Measurements from ENCODE around the gene SLC22A1. TPM values are rescaled to one million over a fixed set of nuclear protein-coding genes. Genes with fewer than 3 reads are reported as not detected.

Gene SLC22A1
- total and polyA plus RNA-seq, 2 experiments from 2014 or later: 0.10 to 0.65 TPM

DNA sequence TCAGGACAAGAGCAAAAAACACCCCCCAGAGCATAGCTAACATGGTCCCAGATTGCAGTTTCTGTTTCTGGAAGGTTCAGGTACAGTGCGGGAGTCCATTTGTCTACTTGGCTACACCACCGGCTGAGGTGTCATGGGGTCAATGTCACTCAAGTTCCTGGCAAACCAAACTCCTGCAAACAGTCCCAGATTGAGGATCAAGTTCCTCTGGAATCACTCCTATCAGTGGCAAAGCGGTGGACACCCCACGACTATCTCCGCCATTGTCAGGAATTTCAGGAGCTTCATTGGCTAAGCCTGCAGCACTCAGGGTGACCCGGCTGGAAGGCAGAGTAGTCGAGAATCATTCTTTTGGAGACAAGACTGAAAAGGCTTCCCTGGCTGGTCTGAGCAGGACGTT is 41.8 kb downstream of the SLC22A1 start:
- Mint-ChIP-seq H3K36me3 (ENCODE audit: low read depth) (no peaks in the 10 kb centered on the region), H3K27me3 (ENCODE audit: insufficient read depth, low read depth, poor library complexity) (no peaks in the 10 kb centered on the region), H3K9me3 (peaks cover 10% of the 10 kb centered on the region; the same call in 2 of the 3 replicates), H3K27ac (no peak overlapping the region), H3K4me1 (peaks cover 22% of the 10 kb centered on the region), H3K4me3 (no peak overlapping the region)
- H2AFZ ChIP-seq: no peak overlapping the region; the same call in 1 of the 2 replicates
- no peak for DNase-seq (ENCODE audit: low spot score)
- H4K20me1 ChIP-seq (replicated peaks; ENCODE audit: insufficient read depth): no peaks in the 10 kb centered on the region
- ATAC-seq: no peak
- 0 out of 2 replicates have a peak, but pooled peaks cover 4% of the 10 kb centered on the region for H3K9me2 ChIP-seq (ENCODE audit: insufficient read depth)
- H3K4me3 ChIP-seq: no peak overlapping the region
- H3K4me2 ChIP-seq: no peak overlapping the region
- TF ChIP-seq CREB1 (CRISPR knock-in tag; IDR thresholded peaks at IDR 0.05; ENCODE audit: low read depth) (no peak), NANOG (IDR thresholded peaks at IDR 0.05; ENCODE audit: borderline replicate concordance) (no peak), POLR2AphosphoS5 (IDR thresholded peaks at IDR 0.05; ENCODE audit: low read depth) (no peak), JUNB (IDR thresholded peaks at IDR 0.05; ENCODE audit: unreplicated experiment) (no peak)
- TF ChIP-seq, protein P1, sequence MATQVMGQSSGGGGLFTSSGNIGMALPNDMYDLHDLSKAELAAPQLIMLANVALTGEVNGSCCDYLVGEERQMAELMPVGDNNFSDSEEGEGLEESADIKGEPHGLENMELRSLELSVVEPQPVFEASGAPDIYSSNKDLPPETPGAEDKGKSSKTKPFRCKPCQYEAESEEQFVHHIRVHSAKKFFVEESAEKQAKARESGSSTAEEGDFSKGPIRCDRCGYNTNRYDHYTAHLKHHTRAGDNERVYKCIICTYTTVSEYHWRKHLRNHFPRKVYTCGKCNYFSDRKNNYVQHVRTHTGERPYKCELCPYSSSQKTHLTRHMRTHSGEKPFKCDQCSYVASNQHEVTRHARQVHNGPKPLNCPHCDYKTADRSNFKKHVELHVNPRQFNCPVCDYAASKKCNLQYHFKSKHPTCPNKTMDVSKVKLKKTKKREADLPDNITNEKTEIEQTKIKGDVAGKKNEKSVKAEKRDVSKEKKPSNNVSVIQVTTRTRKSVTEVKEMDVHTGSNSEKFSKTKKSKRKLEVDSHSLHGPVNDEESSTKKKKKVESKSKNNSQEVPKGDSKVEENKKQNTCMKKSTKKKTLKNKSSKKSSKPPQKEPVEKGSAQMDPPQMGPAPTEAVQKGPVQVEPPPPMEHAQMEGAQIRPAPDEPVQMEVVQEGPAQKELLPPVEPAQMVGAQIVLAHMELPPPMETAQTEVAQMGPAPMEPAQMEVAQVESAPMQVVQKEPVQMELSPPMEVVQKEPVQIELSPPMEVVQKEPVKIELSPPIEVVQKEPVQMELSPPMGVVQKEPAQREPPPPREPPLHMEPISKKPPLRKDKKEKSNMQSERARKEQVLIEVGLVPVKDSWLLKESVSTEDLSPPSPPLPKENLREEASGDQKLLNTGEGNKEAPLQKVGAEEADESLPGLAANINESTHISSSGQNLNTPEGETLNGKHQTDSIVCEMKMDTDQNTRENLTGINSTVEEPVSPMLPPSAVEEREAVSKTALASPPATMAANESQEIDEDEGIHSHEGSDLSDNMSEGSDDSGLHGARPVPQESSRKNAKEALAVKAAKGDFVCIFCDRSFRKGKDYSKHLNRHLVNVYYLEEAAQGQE (IDR thresholded peaks at IDR 0.05; ENCODE audit: unreplicated experiment): no peak
- TF ChIP-seq, protein P2, sequence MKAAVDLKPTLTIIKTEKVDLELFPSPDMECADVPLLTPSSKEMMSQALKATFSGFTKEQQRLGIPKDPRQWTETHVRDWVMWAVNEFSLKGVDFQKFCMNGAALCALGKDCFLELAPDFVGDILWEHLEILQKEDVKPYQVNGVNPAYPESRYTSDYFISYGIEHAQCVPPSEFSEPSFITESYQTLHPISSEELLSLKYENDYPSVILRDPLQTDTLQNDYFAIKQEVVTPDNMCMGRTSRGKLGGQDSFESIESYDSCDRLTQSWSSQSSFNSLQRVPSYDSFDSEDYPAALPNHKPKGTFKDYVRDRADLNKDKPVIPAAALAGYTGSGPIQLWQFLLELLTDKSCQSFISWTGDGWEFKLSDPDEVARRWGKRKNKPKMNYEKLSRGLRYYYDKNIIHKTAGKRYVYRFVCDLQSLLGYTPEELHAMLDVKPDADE (IDR thresholded peaks at IDR 0.05): no peak
- no peaks in the 10 kb centered on the region for H3K79me2 ChIP-seq (replicated peaks; ENCODE audit: insufficient read depth)
- no peak overlapping the region for H3K27ac ChIP-seq (ENCODE audit: low read depth)
- H3K27me3 ChIP-seq (ENCODE audit: insufficient read depth): no peaks in the 10 kb centered on the region
- H3K36me3 ChIP-seq (ENCODE audit: insufficient read depth): no peaks in the 10 kb centered on the region
- peaks cover 8% of the 10 kb centered on the region; the same call in 1 of the 2 replicates for H3K4me1 ChIP-seq (ENCODE audit: insufficient read depth)
- H3F3A ChIP-seq (replicated peaks; ENCODE audit: low read depth): no peaks in the 10 kb centered on the region

DNA sequence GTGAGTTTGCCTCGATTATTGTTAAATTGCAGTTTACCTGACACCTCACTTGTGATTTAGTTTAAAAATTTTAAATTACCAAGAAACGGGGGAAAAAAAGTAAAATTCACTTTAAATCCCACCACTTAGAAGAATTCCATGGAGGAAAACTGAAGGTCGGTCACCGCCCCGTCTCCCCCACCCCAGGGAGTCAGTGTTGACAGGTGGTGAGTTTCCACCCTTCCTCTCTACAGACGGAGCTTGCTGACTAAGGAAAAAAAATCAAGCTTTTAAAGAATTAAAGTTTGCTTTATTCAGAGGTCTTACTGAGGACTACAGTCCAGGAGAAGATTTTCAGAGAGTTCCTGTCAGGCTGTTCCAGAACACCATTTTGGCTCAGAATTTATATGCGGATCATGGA is 42.3 kb downstream of the SLC22A1 start:
- Mint-ChIP-seq H3K36me3 (ENCODE audit: low read depth) (no peaks in the 10 kb centered on the region), H3K27me3 (ENCODE audit: insufficient read depth, low read depth, poor library complexity) (no peaks in the 10 kb centered on the region), H3K27ac (no peak overlapping the region), H3K4me1 (peaks cover 22% of the 10 kb centered on the region), H3K9me3 (peaks cover 10% of the 10 kb centered on the region; the same call in 2 of the 3 replicates), H3K4me3 (no peak overlapping the region)
- H3F3A ChIP-seq (replicated peaks; ENCODE audit: low read depth): no peaks in the 10 kb centered on the region
- H3K4me3 ChIP-seq: no peak overlapping the region
- no peak for ATAC-seq
- H3K4me2 ChIP-seq: no peak overlapping the region
- H3K27ac ChIP-seq (ENCODE audit: low read depth): no peak overlapping the region
- H3K36me3 ChIP-seq (ENCODE audit: insufficient read depth): no peaks in the 10 kb centered on the region
- H4K20me1 ChIP-seq (replicated peaks; ENCODE audit: insufficient read depth): no peaks in the 10 kb centered on the region
- no peaks in the 10 kb centered on the region for H3K79me2 ChIP-seq (replicated peaks; ENCODE audit: insufficient read depth)
- H3K9me2 ChIP-seq (ENCODE audit: insufficient read depth): 0 out of 2 replicates have a peak, but pooled peaks cover 4% of the 10 kb centered on the region
- no peaks in the 10 kb centered on the region for H3K27me3 ChIP-seq (ENCODE audit: insufficient read depth)
- H2AFZ ChIP-seq: 0 out of 2 replicates have a peak overlapping the region, but pooled peaks have one; percentile 18
- DNase-seq (ENCODE audit: low spot score): no peak
- peaks cover 8% of the 10 kb centered on the region; the same call in 1 of the 2 replicates for H3K4me1 ChIP-seq (ENCODE audit: insufficient read depth)
- TF ChIP-seq CREB1 (CRISPR knock-in tag; IDR thresholded peaks at IDR 0.05; ENCODE audit: low read depth) (no peak), STAT1 (IDR thresholded peaks at IDR 0.05; ENCODE audit: unreplicated experiment) (no peak), ZNF114 (CRISPR knock-in tag; IDR thresholded peaks at IDR 0.05) (no peak), EZH2phosphoT487 (IDR thresholded peaks at IDR 0.05; ENCODE audit: unreplicated experiment) (no peak), ZNF462 (CRISPR knock-in tag; IDR thresholded peaks at IDR 0.05) (no peak), POLR2AphosphoS5 (IDR thresholded peaks at IDR 0.05; ENCODE audit: low read depth) (no peak), JUNB (IDR thresholded peaks at IDR 0.05; ENCODE audit: unreplicated experiment) (no peak)

Measured in GM23338 (cell line).